HG03135 (cell line): ENCODE measurements around the gene DNAJB6.

Experiments
- ATAC-seq: cut with Tn5 transposase; IDR thresholded peaks from one replicate; pipeline ENCODE4 v1.9.1; 2021; ENCODE audit warnings: mild to moderate bottlenecking, moderate library complexity; ENCODE audit not compliant: unreplicated experiment

Gene DNAJB6

DNA sequence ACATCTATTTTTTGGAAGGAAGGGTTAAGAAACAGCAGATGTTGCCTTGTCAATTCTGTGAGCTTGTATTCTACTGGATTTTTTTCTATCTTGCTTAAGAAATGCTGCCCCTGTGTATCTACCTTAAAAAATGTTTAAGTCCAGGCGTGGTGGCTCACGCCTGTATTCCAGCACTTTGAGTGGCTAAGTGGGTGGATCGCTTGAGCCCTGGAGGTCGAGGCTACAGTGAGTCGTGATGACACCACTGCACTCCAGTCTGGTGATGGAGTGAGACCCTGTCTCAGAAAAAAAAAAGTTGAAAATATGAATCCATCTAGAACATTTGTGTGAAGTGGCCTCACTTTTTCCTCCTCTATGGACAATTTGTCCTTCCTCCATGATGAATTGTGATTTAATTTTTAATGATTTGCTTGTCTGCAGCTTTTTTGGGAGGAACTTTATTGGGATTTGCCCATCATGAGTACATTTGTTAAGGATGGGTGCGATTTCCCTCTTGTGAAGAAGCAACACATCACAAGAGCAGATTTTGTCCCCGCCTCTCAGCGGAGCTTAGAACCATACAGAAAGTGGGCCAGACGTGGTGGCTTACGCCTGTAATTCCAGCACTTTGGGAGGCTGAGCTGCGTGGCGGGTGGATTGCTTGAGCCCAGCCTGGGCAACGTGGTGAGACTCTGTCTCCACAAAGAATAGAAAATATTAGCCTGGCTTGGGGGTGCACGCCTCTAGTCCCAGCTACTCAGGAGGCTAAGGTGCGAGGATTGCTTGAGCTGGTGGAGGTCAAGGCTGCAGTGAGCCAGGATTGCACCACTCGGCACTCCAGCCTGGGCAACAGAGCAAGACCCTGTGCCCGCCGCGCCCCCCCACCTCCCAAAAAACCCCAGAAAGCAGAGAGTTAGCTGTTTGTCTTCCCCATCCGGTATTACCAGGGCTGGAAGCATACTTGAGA lies 57.7 kb downstream of the DNAJB6 start:
- ATAC-seq, result no peak

DNA sequence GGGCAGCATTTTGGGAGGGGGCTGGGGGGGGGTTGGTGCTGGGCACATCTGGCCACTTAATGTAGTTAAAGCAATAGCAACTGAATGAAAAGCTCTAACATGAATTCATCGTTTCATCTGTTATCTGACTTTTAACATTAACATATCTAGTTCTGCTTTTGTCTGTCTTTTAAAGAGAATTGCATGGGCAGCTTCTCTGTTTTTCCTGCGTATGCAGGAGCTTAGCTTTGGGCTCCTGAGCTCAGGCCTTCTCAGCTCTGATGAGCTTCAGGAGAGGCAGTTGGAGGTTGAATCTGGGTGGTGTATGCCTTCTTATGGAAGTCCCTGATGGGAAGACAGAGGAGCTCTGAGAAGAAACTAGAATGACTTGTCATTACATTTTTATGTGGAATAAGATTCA lies 58.4 kb downstream of the DNAJB6 start:
- ATAC-seq, result no peak

DNA sequence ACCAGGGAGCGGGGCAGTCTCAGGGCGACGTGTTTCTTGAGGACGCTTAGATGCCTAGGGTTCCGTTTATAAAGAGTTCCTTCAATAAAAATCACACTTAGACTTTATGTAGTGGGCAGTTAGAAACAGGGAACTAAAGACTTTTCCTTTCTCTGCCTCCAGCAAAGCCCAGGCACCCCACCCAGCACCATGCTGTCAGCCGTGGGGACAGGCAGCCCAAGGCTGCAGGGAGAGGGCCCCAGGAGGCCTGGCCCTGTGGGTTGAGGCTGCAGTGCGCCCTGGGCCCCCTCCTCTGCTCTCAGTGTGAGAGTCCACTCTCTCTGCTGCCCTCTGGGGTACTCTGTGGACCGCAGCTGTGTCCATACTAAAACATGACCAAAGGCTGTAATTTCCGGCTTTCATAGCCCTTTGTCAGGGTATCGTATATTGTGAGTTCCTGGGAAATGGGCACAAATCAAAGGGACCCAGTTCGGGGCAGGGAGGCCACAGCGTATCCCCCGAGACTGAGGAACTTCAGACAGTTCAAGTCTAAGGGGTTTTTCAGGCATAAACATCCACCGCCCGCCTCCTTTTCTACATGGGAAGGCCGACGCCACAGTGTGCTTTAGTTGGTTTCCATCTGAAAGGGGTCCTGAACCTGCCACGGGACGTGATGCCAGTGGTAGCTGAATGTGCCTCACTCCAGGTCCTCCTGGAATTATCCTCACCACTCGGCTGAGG lies 59.7 kb downstream of the DNAJB6 start:
- ATAC-seq, result no peak

DNA sequence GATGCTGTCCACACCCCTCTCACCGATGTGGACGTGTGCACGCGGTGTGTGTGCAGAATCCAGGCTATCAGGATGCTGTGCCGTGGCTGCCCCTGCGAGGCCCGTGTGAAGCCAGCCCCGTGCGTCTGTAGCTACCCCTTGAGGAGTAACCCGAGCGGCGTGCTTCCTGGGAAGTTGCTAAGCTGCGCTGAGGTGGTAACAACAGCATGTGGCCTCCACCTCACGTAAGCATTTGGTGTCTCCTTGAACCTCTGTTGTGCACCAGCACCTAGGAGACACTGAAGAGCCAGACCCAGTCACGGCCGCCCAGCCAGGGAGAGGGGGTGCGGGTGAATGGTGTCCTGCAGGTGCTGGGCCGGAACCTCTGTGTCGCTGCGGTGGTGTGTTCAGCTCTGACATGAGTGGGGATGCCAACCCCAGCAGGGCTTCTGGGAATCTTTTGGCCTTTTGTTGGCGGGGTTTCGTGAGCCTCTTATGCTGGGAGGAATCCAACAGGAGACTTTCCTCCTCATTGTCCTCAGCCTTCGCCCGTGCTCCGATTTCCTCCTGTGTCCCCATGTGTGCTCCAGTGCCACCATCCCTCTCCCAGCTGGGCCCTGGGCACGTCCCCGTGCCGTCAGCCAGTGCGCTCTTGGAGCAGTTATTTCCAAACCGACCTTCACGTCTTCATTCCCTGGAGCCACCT lies 60.4 kb downstream of the DNAJB6 start:
- no peak for ATAC-seq

DNA sequence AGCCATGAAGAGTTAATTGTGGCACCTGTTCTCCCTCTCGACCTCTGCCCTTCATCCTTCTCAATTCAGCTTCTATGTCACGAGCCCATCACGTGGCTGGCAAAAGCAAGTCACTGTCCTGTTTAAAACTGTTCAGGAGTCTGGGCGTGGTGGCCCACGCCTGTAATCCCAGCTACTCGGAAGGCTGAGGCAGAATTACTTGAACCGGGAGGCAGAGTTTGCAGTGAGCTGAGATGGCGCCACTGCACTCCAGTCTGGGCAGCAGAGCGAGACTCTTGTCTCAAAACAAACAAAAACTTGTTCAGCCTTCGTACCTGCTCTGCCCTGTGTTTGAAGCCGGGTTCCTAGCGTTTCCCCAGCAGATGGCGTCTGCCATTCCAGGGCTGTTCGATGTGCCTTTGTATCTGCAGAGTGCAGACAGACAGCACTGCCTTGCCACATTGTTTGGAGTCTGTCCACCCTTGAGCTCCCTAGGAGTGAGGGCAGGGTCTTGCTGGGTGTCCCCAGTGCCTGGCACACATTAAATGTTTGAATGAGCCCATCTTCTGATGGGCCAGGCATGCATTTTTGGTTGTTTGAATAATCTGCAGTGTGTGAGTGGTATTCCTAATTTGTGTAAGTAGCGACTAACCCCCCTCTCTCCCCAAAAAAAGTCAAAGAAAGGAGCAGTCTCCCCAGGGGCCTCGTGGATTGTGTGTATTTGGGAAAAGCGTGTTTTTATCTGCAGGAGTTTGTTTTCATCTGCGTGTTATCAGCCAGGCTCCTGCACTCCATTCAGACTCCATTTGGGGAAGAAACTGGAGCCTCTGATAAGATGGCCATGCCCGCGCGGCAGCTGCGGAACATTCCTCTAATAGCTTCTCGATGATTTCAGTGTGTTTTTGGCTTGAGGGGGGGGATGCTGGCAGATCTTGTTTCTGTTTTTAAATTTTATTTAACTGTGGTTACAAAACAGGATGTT lies 61.2 kb downstream of the DNAJB6 start:
- no peak for ATAC-seq

DNA sequence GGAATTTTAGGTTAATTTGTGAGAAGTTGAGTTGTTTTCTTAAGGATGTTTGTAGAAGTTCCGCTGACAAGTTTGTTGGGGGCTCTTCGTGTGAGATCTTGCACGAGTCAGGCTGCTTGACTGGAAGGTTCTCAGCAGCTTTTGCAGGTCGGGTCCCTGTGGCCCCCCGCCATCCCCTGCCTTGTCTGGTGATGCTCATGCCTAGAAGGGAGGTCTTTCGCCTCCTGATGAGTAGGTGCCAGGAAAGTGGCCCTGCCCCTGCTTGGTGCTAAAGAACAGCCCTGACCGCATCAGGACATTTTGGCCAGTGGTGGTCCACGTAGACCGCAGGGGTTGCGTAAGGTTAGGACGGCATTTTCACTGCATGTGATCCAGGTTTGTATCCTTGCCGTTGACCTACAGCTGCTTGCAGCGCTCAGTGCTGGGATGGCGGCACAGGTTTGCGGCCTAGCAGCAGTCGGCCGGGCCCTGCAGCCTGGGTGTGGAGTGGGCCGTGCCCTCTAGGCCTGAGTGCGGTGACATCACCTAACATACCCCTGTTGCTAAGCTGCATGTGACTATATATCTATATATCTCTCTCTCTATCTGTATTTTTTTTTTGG lies 62.4 kb downstream of the DNAJB6 start:
- ATAC-seq, result no peak

DNA sequence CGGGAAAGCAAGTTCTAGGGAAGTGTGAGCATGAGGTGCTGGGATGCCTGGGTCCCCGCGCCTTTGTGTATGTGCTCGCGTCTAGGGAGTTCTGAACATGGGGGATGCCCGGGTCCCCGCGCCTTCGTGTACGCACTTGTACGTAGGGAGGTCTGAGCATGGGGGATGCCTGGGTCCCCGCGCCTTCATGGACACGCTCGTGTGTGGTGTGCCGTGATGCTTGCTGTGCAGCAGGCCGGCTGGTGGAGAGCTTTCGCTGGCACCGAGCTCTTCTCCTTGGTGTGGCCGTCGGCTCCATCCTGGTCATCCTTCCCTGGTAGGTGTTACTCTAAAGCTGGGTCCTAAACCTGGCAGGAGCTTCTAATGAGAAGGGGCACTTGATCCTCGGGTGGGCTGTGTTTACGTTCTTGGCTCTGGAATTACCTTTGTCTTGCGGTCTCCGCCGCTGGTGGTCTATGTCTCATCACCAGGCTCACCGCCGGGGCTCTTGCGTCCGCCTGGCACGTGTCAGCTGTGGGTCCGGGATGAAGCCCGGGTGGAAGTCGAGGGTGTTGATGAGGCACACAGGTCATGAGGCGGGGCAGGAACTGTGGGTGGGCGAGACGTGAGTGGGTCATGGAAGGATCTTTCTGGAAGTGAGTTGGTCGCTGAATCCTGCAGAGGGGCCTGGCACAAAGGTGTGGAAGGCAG lies 63.5 kb downstream of the DNAJB6 start:
- ATAC-seq, result no peak

DNA sequence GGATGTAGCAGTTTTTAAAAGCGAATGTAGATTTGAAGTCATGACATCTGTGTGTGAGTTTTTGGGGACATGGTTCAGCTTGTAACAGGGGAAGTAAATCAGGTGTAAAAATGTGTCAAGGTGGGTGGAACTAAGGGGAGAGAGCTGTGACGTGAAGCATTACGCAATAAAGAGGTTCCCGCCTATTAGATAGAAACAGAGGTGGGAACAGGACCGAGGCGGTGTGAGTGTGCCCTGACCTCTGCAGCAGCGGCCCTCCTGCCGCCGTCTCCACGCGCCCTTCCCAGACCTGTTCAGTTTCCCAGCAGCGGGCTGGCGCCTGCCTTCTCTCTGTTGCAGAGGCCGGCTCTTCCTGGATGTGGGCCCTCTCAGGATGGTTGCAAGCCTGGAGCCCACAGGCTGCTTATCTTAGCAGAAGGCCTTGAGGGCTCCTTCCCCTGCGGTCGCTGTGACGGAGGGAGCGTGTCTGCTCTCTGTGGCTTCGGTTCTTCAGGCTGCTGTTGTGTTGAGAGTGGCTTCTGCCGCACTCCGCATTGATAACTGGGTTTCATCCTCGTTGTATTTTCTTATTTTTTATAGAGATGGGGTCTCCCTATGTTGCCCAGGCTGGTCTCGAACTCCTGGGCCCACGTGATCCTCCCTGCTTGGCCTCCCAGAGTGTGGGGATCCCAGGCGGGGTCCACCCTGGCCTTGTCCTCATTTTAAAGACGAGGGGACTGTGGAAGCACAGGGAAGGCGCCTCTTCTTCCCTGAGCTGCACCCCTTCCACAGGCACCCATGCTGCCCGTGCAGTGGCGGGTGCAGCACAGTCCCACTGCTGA lies 65.0 kb downstream of the DNAJB6 start:
- no peak for ATAC-seq

DNA sequence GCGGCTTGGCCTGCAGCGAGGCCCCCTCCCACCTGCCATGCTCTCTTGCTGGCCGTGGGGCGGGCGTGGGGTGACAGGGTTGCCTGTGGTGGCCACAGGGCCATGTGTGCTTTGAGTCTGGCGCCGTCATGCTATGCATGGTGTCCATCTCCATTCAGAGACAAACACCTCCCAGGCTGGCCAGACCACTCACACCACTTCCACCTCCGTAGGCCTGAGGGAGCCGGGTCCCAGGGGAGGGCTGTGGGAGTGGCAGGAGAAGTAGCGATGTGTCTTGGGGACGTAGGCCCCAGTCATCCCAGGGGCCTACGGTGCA lies 65.5 kb downstream of the DNAJB6 start:
- ATAC-seq, result no peak

DNA sequence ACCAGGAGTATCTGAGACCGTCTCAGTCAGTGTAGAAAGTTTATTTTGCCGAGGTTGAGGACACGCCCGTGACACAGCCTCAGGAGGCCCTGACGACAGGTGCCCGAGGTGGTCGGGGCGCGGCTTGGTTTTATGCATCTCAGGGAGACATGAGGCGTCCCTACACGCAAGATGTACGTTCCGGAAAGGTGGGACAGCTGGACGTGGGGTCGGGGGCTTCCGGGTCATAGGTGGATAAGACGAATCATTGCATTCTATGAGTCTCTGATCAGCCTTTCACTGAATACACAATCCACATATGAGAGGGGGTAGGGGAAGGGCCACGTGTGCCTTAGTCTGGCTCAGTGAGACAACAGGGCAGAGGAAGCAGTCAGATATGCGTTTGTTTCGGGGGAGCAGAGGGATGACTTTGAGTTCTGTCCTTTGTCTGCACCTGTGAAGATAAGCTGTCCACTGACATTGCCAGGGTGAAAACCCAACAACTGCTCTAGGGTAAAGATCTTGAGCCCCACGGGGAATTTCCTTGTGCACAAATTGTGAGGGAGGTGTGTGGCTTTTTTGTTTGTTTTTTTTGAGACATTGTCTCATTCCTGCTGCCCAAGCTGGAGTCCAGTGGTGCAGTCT lies 66.2 kb downstream of the DNAJB6 start:
- ATAC-seq, result no peak

DNA sequence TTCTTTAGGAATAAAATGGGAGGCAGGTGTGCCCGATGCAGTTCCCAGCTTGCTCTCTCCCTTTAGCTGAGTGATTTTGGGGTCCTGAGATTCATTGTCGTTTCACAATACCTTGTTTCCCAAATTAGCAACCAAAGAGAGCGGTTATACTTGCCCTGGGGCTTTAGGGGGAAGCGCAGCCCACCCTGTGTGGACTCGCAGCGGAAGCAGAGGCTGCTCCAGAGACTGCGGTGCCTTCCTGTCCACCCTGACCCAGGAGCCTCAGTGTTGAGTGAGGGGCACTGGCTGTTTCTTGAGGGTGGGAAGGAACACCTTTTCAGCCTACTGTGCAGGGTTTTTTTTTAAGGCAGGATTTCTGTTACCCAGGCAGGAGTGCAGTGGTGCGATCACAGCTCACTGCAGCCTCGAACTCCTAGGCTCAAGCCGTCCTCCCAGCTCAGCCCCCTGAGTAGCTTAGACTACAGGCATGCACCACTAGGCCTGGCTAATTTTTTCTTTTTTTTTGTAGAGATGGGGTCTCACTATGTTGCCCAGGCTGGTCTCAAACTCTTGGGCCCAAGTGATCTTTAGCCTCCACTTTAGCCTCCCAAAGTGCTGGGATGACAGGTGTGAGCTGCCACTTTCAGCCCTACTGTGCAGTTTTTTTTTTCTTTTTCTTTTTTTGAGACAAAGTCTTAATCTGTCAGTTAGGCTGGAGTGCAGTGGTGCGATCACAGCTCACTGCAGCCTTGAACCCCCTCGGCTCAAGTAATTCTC lies 67.0 kb downstream of the DNAJB6 start:
- ATAC-seq, result no peak

DNA sequence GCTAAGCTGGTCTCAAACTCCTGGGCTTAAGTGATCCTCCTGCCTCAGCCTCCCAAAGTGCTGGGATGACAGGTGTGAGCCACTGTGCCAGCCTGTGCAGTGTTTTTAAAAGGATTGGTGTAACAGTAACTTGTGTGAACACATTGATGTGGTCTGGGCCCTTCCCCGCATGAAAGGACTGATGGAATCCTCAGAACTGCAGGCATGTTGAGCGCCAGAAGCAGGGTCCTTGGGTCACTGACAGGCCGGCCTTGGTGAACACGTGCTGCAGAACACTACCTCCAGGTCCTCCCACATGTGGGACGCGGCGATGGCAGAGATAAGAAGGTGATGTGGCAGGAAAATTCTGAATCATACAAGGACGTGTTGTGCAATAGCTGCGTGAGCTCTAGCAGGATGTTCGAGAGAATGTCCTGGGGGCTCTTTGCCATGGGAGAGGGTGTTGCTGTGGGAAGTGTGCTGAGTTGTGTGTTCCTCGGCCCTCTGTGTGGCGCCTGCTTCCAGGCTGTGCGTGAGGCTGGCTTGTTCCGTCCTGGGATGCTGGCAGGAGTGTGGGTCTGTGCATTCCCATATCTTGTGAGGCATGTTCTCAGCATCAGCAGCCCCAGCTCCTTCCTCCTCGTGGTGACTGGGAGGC lies 68.2 kb downstream of the DNAJB6 start:
- ATAC-seq, result no peak

DNA sequence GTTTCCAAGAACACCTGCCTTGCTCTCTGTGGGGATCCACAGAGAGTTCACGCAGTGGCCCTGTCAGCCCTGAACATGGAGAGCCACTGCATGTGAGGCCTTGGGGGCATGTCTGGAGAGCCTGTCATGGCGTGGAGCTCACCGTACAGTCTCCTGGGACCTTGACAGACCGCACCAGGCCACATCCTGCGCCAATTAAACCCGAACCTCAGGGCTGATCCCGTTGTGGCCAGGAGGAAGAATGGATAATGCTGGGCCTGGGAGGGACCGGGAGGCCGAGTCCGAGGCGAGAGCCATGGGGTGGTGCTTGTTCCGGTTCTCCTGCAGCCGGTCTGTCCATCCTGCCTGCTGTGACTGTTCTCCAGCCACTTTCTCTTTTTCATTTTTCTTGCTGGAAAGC lies 68.7 kb downstream of the DNAJB6 start:
- ATAC-seq, result no peak

DNA sequence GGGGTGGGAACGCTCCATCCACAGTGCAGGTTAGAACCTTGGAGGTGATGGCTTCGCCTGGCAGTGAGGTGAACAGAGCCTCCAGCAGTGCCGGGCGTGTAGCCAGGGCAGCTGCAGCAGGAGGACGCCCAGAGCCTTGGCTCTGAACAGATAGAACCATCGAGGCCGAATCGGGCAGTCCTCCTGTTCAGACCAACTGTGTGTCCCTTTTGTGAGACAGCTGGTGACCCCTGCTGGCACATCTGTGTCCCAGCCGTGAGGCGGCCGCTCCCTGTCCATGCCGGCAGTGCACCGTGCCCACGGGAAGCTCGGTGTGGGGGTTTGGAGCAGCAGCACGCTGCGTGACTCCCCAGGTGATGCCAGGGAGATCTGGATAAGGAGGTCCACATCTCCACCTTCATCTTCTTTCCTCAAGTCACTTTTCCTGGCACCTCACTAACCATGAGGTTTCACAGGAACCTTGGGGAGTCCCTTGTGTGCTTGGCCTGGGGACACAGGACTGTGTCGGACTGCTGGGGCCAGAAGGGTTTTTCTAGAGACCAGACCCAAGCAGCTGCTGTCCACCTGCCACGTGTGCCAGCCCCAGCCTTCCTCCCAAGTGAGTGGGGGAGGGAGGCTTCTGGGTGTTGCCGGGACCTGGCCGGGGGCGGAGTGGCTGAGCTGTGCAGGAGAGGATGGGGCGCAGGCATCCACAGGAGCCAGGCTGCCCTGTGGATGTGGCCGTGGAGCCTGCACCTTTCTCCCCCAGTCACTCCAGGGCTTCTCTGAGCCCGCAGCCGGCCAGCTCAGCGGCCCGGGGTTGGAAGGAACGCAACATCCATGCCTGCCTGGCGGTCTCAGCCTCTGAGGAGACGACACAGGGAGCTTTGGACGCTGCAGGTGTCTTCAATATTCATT lies 69.4 kb downstream of the DNAJB6 start:
- ATAC-seq, result no peak

DNA sequence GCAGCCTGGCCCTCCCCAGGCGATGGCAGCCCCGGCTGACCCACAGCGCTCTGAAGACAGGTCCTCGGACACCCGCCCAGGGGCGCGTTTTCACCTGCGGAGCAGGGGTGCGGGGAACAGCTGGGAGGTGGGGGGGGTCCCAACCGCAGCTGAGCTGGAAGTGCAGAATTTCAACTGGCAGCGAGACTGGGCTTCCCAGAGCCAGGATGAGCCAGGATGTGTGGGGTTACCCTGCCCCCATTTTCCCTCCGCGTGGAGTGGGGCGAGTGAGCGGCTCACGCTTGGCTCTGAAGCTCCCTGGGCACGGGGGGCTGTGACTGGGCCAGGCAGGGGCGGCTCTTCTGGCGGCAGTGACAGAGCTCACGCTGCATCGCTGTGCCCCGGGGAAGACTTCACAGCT lies 70.2 kb downstream of the DNAJB6 start:
- ATAC-seq, result no peak
